ENCODE results near the gene SHOC1. TPM values are rescaled to one million over a fixed set of nuclear protein-coding genes. Genes with fewer than 3 reads are reported as not detected.

Gene SHOC1
- total and polyA plus RNA-seq, 2 donors (not counting 3 experiments of a cell fraction or from before 2014, with no cell fraction given), result not detected

DNA sequence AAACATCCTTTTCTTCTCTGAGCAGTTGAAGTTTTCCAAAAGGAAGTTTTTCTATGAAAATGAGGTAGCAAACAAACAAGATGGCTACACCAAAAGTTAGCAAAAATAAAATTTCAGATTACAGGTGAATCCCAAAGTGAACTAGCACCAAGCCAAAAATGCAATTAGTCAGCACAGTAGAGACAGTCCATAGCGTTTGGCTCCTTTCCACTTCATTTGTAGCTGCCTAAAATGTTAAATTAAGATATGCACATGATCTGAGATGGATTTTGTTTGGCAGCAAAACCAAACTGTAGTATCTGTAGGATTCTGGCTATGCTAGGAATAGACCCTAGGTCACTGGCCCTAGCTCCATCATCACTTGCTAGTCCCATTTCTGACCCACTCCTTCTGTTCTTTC is 45.7 kb upstream of the SHOC1 start:
- POLR2A ChIA-PET, result interaction anchor here (0.7 kb wide), 1 partner anchor 30 kb away, joined by 3 read pairs; no protein-coding TSS in a partner anchor

More for the DNA sequence above, 45.7 kb upstream of the SHOC1 start:
- H3K9me1 ChIP-seq (replicated peaks; ENCODE audit: control insufficient read depth, extremely low read depth, insufficient read depth, low read length), result no peaks in the 10 kb centered on the region
- no peaks in the 10 kb centered on the region for H4K20me1 ChIP-seq (replicated peaks; ENCODE audit: control insufficient read depth, extremely low read depth, insufficient read depth, low read length)
- intact Hi-C loops (cut with micrococcal nuclease) (no loop called here), dilution Hi-C loops (cut with MboI; ENCODE audit: extremely low pct_ligation_motif_present, low sequenced_read_pairs) (no loop called here)
- CTCF ChIA-PET, result interaction anchor here (1.1 to 1.2 kb wide), 2 partner anchors 26 to 234 kb away, joined by 3 to 4 read pairs; no protein-coding TSS in a partner anchor
- H3K9me3 ChIP-seq (replicated peaks; ENCODE audit: control insufficient read depth, insufficient read depth, low read length), result no peaks in the 10 kb centered on the region
- no peak for DNase-seq (ENCODE audit: low read depth, low spot score)
- H3K27me3 ChIP-seq (ENCODE audit: control insufficient read depth in 2 of 2, insufficient read depth in 2 of 2, low read length in 2 of 2), result no peaks in the 10 kb centered on the region
- H3K4me2 ChIP-seq (ENCODE audit: insufficient read depth, low read length), result no peak overlapping the region
- BruUV-seq (replicated peaks), result no TSS peak
- H3K79me2 ChIP-seq (ENCODE audit: control insufficient read depth, insufficient read depth, low read length), result no peaks in the 10 kb centered on the region
- H3K27ac ChIP-seq (ENCODE audit: insufficient read depth, low read depth, low read length), result no peak overlapping the region
- no peak overlapping the region for H2AFZ ChIP-seq (ENCODE audit: low read depth, low read length)
- peaks cover 21% of the 10 kb centered on the region for H3K4me1 ChIP-seq (ENCODE audit: control insufficient read depth, extremely low read depth, insufficient read depth, low read length)
- H3K4me3 ChIP-seq (replicated peaks in 1 of 3; ENCODE audit: insufficient read depth in 1 of 3, low read depth in 1 of 3, low read length in 3 of 3), result no peak overlapping the region
- TF ChIP-seq POLR2AphosphoS5 (IDR thresholded peaks at IDR 0.05; ENCODE audit: insufficient read depth, low read depth, low read length) (no peak), GATA2 (IDR thresholded peaks at IDR 0.05; ENCODE audit: insufficient read depth, insufficient read length, low read depth, low read length) (no peak), CTCF (IDR thresholded peaks at IDR 0.05; ENCODE audit: extremely low read depth in 1 of 2, insufficient read depth in 1 of 2, low read depth in 1 of 2, low read length in 2 of 2) (no peak), JUN (IDR thresholded peaks at IDR 0.05; ENCODE audit: borderline replicate concordance, insufficient read depth, insufficient read length, low read depth) (no peak), EZH2 (IDR thresholded peaks at IDR 0.05; ENCODE audit: borderline replicate concordance, low read depth, low read length, severe bottlenecking) (no peak), FOS (IDR thresholded peaks at IDR 0.05; ENCODE audit: borderline replicate concordance, insufficient read depth, low read length) (no peak), POLR2A (IDR thresholded peaks at IDR 0.05; ENCODE audit: low read depth, low read length) (no peak), MYC (IDR thresholded peaks at IDR 0.05; ENCODE audit: low read depth, low read length) (no peak)
- TF ChIP-seq, protein P1, sequence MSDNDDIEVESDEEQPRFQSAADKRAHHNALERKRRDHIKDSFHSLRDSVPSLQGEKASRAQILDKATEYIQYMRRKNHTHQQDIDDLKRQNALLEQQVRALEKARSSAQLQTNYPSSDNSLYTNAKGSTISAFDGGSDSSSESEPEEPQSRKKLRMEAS (IDR thresholded peaks at IDR 0.05; ENCODE audit: insufficient read depth, insufficient read length), result no peak
- H3K9ac ChIP-seq (replicated peaks; ENCODE audit: extremely low read depth, insufficient read depth, low read length), result no peak overlapping the region
- H3K36me3 ChIP-seq (ENCODE audit: control insufficient read depth in 2 of 2, extremely low read depth in 1 of 2, insufficient read depth in 2 of 2, low read length in 2 of 2), result no peaks in the 10 kb centered on the region
- no peak for FAIRE-seq
